NCI-H1105 treated with DMSO at 0.1 percent for 48 hours (cell line): ENCODE measurements around the gene PEX7.
"Not testable (repeated sequence)": the region's sequence is repeated elsewhere in the genome, so short reads cannot be mapped to it uniquely, and the experiment has no call there.

ENCODE experiments used
- DNase-seq: peaks from one replicate; lab custom pipeline; 2025; lab: John Stamatoyannopoulos, UW

PEX7 gene

GRCh38 chr6:136790411-136791295, 31.7 kb upstream of the PEX7 start:
- DNase-seq, result peak; percentile 17

DNA sequence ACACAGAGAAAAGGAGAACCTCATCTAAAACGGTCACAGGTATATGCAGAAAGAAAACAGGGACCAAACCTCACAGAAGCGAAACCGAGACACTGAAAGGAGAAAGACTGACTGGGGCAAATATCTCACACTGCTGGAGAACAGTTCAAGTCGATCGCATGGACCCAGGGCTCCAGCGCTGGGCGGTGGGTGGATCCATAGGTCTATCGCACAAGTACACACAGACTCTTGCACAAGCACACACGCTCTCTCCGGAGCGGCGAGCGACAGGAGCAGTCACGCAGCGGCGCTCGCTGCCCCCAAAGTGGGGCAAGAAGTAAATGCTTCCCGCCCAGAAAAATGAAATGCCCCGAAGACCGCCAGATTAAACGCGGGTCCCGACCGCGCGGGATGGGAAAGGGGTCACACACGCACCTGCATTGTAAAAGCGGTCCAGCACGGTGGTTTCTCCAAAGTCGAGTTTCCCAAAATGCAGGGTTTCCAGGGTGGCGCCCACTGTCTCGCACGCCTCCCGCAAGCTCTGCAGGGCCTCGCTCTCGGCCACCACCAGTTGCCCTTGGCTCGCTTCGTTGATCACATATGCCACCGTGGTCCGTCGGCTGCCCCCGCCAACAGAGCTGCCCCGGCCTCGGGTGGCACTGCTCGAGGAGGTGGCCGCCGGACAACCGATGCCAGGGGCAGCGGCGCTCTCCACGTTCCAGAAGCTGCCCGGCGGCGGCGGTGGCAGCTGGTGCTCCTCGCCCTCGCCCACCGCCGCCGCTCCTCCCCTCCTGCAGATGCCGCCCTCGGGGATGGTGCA, 30.9 kb upstream of the PEX7 start:
- DNase-seq, result peak; percentile 47

DNA sequence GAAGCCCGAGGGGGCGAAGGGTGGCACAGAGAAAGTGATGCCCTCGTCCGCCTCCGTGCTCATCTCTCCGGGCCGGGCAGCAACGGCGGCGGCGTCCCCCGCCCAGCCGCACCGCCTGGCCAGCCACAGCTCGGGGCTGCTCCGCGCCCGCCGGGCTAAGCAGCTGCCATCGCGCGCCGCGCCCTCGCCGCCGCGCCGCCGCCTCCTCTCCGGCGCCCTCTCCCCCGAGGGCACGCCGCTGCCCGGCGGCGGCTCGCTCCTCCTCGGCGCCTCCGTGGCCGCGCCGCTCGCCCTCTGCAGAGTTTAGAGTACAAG, 30.3 kb upstream of the PEX7 start:
- DNase-seq, result peak; percentile 77

DNA sequence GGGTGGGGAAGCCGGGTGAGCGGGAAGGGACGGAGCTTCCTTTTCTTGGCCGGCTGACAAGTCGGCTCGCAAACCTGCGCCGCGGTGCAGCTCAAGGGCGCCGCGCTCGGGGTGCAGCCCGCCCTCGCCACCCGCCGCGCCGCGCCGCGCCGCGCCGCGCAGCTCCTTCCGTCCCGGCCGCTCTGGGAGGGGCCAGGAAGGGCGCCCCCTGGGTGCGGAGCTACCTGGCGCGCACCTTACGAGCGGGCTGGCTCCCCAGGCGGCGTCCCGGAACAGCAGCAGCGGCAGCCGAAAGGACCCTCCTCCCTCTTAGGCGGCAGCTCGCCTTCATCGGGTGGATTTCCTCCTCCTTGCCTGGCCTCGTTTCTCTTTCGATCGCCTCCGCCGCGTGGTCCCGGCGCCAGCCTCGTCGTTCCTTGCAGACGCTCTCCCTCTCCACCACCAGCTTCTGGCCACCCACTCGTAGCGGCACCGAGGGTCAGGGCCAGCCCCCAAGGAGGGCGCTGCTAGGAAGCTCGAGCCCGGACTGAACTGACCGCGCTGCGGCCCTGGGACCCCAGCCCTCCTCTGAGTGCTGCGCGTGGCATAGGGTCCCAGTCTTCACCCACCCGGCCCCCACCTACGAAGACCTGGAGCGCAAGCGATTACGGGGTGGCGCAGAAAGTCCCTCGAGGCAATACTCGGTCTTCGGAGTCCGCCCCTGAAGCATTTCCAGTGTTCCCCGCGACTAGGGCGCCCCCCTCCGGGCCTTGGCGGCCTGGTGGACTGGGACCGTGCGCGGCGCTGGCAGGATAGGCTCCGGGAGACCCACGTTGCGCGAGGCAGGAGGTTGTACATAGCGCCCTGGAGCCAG, 29.8 kb upstream of the PEX7 start, which contains the start of gene MAP3K5:
MAP3K5 (minus strand) TSS at position 68 of the 853 bp plus-strand sequence. CDS start 320 bp downstream, outside the sequence.
- peak; percentile 84 for DNase-seq

GRCh38 chr6:136793363-136793762, 29.0 kb upstream of the PEX7 start:
- DNase-seq, result no peak

GRCh38 chr6:136795386-136795785, 27.0 kb upstream of the PEX7 start:
- no peak for DNase-seq

GRCh38 chr6:136795996-136796395, 26.4 kb upstream of the PEX7 start:
- DNase-seq, result no peak

- DNase-seq, result no peak
Observed at GRCh38 chr6:136798044-136798443, 24.3 kb upstream of the PEX7 start.

GRCh38 chr6:136801581-136801980, 20.8 kb upstream of the PEX7 start:
- no peak for DNase-seq

DNA sequence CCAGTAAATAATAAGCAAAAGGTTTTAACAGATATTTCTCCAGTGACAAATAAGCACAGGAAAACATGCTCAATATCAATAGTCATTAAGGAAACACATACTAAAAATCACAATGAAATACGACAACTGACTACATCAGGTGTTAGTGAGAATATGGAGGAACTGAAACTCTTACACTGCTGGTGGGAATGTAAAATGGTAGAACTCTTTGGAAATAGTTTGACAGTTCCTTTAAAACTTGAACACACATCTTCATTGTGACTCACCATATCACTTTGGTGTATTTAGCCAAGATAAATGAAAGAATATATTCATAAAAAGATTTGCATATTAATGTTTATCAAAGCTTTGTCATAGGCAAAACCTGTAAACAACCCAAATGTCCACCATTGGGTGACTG, 18.8 kb upstream of the PEX7 start:
- no peak for DNase-seq

- no peak for DNase-seq
Observed at GRCh38 chr6:136809091-136809860, 13.1 kb upstream of the PEX7 start.

- DNase-seq, result no peak
Observed at GRCh38 chr6:136811272-136811671, 11.1 kb upstream of the PEX7 start.

DNA sequence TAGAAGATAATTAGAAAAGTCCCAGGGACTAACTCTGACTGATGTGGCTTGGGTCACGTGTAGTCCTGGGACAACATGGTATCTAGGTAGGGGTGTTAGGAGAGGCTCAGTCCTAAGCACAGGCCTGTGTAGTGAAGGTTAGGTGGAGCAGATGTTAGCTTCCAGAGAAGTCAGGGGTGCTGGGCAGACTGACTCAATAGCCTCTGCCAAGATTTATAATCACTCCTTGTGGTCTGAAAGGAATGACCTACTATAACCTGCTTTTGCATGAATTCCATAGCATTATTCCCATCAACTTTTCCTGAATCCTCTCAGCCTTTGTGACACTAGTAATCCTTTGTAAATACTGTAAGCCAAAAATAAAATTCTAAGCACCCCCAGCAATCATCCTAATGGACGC, 10.2 kb upstream of the PEX7 start:
- DNase-seq, result no peak

- not testable (repeated sequence) for DNase-seq
Observed at GRCh38 chr6:136815608-136816007, 6.8 kb upstream of the PEX7 start.

GRCh38 chr6:136816656-136817055, 5.7 kb upstream of the PEX7 start:
- DNase-seq, result no peak

- no peak for DNase-seq
Observed at GRCh38 chr6:136820561-136820960, 1.8 kb upstream of the PEX7 start.

GRCh38 chr6:136822046-136822375, 381 bp upstream of the PEX7 start:
- no peak for DNase-seq

DNA sequence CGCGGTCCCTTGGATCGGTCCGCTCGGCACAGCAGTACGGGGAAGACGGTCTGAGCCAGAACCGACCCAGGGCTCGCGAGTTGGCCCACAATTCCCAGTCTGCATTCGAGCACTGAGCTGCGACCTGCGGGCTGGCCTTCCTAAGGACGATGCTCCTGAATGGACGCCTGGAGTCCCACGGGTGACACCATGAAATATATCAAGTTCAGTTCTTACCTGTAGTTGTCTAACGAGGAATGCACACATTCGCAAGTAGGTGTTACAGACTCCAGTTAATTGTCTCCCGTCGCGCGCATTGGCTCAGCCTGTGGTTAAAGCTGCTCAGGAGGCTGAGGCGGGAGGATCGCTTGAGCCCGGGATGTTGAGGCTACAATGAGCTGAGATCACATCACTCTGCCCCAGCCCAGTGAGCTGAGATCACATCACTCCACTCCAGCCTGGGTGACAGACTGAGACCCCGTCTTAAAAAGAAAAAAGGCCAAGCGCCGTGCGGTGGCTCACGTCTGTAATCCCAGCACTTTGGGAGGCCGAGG, 802 bp downstream of the PEX7 start:
- DNase-seq, result no peak

DNA sequence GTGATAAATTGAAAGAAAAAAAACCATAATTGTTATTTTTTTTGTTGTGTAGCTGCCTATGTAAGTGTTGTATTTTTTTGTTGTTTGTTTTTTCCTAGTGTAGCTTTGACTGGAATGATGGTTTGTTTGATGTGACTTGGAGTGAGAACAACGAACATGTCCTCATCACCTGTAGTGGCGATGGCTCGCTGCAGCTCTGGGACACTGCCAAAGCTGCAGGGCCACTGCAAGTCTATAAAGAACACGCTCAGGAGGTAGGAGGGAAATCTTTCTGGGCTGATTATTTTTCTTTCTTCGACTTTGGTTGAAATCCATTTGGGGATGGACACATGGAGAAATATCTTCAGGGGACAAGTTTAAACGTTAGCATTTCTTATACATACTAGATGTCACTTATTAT, 3.8 kb downstream of the PEX7 start:
- no peak for DNase-seq

- no peak for DNase-seq
Observed at GRCh38 chr6:136831873-136832562, 9.6 kb downstream of the PEX7 start.
